DMS79 (cell line): ENCODE measurements around the gene IER3.
A peak's percentile ranks its signal among the peaks of the same experiment; 100 is the strongest.

Experiments
- DNase-seq: peaks from one replicate; lab custom pipeline; 2025; lab: John Stamatoyannopoulos, UW

The IER3 gene

GRCh38 chr6:30744054-30744805 lies at the start of gene IER3:
IER3 (minus strand) TSS chr6:30744547; CDS start chr6:30744518, 29 bp downstream.
- DNase-seq = peak; percentile 38

- no peak for DNase-seq
These were observed 49.3 kb upstream of the IER3 start for GRCh38 chr6:30793521-30794194.

- DNase-seq = no peak
These were observed 48.4 kb upstream of the IER3 start for GRCh38 chr6:30792786-30793185.

GRCh38 chr6:30790724-30791383 lies 46.5 kb upstream of the IER3 start:
- DNase-seq = no peak

- no peak for DNase-seq
These were observed 45.3 kb upstream of the IER3 start for GRCh38 chr6:30789606-30790005.

GRCh38 chr6:30787954-30788353 lies 43.6 kb upstream of the IER3 start:
- no peak for DNase-seq

GRCh38 chr6:30782425-30783014 lies 38.2 kb upstream of the IER3 start:
- no peak for DNase-seq

- peak; percentile 79 for DNase-seq
These were observed 37.5 kb upstream of the IER3 start for GRCh38 chr6:30781743-30782424.

- no peak for DNase-seq
These were observed 37.0 kb upstream of the IER3 start for GRCh38 chr6:30781395-30781742.

GRCh38 chr6:30780642-30780920 lies 36.2 kb upstream of the IER3 start:
- no peak for DNase-seq

- DNase-seq = no peak
These were observed 35.7 kb upstream of the IER3 start for GRCh38 chr6:30779850-30780641.

- no peak for DNase-seq
These were observed 33.8 kb upstream of the IER3 start for GRCh38 chr6:30778001-30778635.

- no peak for DNase-seq
These were observed 32.8 kb upstream of the IER3 start for GRCh38 chr6:30777155-30777485.

GRCh38 chr6:30776390-30777154 lies 32.2 kb upstream of the IER3 start:
- DNase-seq = no peak

GRCh38 chr6:30775104-30775503 lies 30.8 kb upstream of the IER3 start:
- no peak for DNase-seq

- DNase-seq = no peak
These were observed 30.4 kb upstream of the IER3 start for GRCh38 chr6:30774701-30775100.

GRCh38 chr6:30770592-30770991 lies 26.2 kb upstream of the IER3 start:
- no peak for DNase-seq

GRCh38 chr6:30769853-30770524 lies 25.6 kb upstream of the IER3 start:
- DNase-seq = no peak

GRCh38 chr6:30769088-30769852 lies 24.9 kb upstream of the IER3 start:
- no peak for DNase-seq
